AG04449 (cell line): Measurements from ENCODE around the gene NFIX.
"Not testable (repeated sequence)": the region's sequence is repeated elsewhere in the genome, so short reads cannot be mapped to it uniquely, and the experiment has no call there.

Source experiments
- CTCF ChIA-PET: fragments of 350-600 bp; formaldehyde crosslinking; extraction: SDS; loops from one replicate; lab custom pipeline; 2021; ENCODE audit warnings: antibody characterized with exemption; lab: Yijun Ruan, JAX
- POLR2A ChIA-PET: fragments of 400-600, 350-600 bp; formaldehyde crosslinking; extraction: SDS; loops from one replicate; lab custom pipeline; 2020; ENCODE audit warnings: antibody characterized with exemption, inconsistent platforms; lab: Yijun Ruan, JAX
- DNase-seq: peaks from one replicate; pipeline ENCODE4 v3.0.0-alpha.2; 2010; ENCODE audit warnings: low read depth, low spot score
- H3K4me3 ChIP-seq: 2 replicates; pipeline ENCODE4 v1.5.1; 2011; ENCODE audit warnings: low read depth, mild to moderate bottlenecking, control low read depth, low read length
- TF ChIP-seq, protein P1 (sequence below): IDR thresholded peaks from one replicate; pipeline ENCODE4 v1.5.1; 2011; ENCODE audit warnings: mild to moderate bottlenecking, moderate library complexity, low read length, control low read depth, inconsistent platforms; ENCODE audit not compliant: insufficient read depth; ENCODE audit errors: missing control alignments

Gene NFIX

DNA sequence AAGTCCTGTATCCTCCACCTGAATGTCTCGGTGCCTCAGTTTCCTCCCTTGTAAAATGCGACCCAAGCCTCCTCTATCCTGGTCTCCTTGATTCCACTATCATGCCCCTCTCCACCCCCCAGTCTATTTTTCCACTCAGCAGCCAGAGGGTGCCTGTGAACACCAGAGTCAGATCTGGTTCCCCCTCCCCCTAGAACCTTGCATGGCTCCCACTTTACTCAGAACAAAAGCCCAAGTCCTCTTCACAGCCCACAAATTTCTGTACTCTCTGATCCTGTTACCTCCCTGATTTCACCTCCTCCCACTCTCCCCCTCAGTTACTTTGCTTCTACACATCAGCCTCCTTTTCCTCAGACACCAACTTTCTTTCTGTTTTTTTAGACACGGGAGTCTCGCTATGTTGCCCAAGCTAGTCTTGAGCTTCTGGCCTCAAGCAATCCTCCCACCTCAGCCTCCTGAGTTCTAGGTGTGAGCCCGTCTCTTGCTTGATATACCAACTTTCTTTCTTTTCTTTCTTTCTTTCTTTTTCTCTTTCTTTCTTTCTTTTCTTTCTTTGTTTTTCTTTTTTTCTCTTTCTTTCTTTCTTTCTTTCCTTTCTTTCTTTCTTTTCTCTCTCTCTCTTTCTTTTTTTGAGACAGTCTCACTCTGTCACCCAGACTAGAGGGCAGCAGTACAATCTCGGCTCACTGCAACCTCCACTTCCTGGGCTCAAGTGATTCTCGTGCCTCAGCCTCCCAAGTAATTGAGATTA, 25.0 kb upstream of the NFIX start:
- no peak overlapping the region for H3K4me3 ChIP-seq
- no peak for DNase-seq
- CTCF ChIA-PET, result interaction anchor here (5.6 kb wide), 1 partner anchor 122 kb away, joined by 153 read pairs; no protein-coding TSS in a partner anchor
- POLR2A ChIA-PET, result no interaction called here
- TF ChIP-seq, protein P1, sequence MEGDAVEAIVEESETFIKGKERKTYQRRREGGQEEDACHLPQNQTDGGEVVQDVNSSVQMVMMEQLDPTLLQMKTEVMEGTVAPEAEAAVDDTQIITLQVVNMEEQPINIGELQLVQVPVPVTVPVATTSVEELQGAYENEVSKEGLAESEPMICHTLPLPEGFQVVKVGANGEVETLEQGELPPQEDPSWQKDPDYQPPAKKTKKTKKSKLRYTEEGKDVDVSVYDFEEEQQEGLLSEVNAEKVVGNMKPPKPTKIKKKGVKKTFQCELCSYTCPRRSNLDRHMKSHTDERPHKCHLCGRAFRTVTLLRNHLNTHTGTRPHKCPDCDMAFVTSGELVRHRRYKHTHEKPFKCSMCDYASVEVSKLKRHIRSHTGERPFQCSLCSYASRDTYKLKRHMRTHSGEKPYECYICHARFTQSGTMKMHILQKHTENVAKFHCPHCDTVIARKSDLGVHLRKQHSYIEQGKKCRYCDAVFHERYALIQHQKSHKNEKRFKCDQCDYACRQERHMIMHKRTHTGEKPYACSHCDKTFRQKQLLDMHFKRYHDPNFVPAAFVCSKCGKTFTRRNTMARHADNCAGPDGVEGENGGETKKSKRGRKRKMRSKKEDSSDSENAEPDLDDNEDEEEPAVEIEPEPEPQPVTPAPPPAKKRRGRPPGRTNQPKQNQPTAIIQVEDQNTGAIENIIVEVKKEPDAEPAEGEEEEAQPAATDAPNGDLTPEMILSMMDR, result no peak

DNA sequence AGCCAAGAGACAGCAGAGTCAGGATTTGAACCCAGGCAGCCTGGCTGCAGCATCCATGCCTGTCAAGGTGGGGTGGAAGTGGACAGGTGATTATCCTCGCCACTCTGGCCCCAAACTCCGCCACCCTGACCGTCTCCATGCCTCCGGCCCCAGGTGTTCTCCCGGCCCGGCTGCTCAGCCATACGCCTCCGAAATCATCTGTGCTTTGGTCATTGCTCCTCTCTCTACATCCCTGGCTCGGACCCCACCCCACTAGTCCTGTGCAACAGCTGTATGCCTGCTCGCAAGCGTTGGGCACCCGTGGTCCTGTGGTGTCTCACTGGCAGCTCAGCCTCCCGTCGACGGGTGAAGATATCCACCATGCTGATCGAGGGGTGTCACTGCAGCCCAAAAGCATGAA, 22.0 kb upstream of the NFIX start:
- TF ChIP-seq, protein P1, result no peak
- no peak for DNase-seq
- no peak overlapping the region for H3K4me3 ChIP-seq
- ChIA-PET CTCF (interaction anchor here (5.6 to 14.7 kb wide), 3 partner anchors 9 to 114 kb away, joined by 138 to 573 read pairs (median 486); partner anchors contain the start of gene DAND5), POLR2A (no interaction called here)

DNA sequence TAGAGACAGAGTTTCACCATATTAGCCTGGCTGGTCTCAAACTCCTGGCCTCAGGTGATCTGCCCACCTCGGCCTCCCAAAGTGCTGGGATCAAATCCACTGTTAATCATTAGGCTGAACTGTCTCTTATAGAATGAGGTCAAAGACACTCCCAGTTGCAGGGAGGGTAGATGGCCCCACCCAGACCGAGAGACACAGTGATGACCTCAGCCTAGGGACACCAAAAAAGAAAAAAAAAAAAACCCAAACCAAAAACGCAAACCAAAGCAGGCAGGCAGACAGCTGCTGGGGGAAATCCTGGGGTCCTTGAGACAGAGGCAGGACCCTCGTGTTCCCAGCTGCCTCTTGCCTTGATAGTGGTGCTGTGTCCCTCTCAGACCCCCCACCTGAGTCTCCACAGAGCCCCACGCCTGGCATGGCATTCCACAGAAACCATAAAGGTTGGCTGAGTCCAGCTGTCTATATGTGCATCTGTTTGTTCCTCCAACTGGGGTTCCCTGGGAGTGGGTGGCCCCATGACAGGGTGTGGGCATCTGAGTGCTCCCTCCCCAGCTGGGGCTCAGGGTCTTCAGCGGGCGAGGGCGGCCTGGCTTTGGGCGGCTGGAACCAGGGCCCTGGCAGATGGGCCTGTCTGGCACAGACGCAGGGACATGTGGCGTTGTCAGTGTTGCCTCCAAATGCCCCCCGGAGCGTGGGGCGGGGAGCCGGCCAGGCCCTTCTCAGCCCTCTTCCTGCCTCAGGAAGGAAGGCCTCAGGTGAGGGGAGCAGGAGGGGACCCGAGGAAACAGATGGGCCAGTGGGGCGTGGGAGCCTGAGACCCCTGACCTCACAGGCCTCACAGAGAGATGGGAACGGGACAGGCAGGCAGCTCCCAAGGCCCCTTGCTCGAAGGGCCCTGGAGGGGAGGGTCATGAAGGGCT, 20.7 kb upstream of the NFIX start:
- ChIA-PET POLR2A (no interaction called here), CTCF (interaction anchor here (0.7 to 14.7 kb wide), 8 partner anchors 10 to 615 kb away, joined by 3 to 573 read pairs (median 69); partner anchors contain the start of gene DAND5)
- TF ChIP-seq, protein P1, result no peak
- DNase-seq, result no peak
- no peak overlapping the region for H3K4me3 ChIP-seq

DNA sequence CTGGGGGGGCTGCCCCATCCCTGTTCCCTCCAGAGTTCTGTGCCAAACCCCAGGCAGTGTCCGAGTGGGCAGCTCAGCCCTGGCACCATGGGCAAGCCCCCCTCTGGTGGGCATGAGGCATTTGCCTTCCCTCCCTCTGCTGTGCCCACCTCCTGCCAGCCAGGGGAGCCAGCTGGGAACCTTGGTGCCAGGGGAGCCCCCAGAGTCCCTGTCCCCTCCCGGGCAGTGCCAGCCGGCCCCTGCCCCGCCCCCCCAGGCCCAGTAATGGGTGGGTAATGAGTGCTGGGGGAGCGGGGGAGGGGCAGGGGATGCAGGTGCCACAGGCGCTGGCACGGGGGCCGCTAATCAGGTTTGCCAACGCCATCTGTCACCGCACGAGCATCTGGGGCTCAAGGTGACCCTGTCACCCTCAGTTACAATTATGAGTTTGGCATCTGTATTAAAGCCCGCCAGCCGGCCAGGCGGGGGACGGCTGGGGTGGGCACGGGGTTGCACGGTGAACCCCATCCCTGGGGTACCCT, 20.0 kb upstream of the NFIX start:
- TF ChIP-seq, protein P1, result no peak
- ChIA-PET POLR2A (no interaction called here), CTCF (interaction anchor here (0.7 to 14.7 kb wide), 11 partner anchors 11 to 614 kb away, joined by 3 to 573 read pairs (median 8); partner anchors contain the start of genes DAND5 and LYL1)
- DNase-seq, result no peak
- H3K4me3 ChIP-seq, result no peak overlapping the region

DNA sequence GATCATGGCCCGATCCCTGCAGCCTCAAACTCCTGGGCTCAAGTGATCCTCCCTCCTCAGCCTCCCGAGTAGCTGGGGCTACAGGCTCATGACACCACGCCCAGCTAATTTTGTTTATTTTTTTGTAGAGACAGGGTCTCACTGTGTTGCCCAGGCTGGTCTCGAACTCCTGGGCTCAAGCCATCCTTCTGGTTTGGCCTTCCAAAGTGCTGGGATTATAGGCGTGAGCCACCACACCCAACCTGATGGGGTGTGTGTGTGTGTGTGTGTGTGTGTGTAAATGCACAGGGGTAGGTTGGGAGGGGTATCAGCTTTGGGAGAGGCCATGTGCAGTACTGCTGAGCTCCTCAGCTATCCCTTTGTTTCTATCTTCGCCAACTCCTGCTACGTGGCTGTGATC, 19.2 kb upstream of the NFIX start:
- POLR2A ChIA-PET, result interaction anchor here (1.0 kb wide), 1 partner anchor 36 kb away, joined by 3 read pairs; no protein-coding TSS in a partner anchor
- H3K4me3 ChIP-seq, DNase-seq: not testable (repeated sequence)
- CTCF ChIA-PET, result interaction anchor here (0.6 to 14.7 kb wide), 15 partner anchors 12 to 612 kb away, joined by 3 to 573 read pairs (median 10); partner anchors contain the start of genes CACNA1A, DAND5 and LYL1

DNA sequence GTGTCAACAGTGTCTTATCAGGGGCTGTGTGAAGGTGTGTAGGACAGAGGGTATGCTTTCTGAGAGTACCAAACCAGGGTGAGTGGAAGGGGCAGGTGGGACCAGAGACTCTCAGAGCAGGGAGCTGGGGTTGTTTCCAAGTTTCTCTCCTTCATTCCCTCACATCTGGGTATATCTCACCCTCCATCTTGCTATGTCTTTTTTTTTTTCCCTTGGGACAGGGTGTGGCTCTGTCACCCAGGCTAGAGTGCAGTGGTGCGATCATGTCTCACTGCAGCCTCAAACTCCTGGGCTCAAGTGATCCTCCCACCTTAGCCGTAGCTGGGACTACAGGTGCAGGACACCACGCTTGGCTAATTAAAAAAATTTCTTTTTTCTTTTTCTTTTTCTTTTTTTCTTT, 15.3 kb upstream of the NFIX start:
- POLR2A ChIA-PET, result no interaction called here
- TF ChIP-seq, protein P1, result no peak
- no peak overlapping the region for H3K4me3 ChIP-seq
- no peak for DNase-seq
- CTCF ChIA-PET, result interaction anchor here (0.8 to 14.7 kb wide), 9 partner anchors 14 to 285 kb away, joined by 3 to 573 read pairs (median 17); partner anchors contain the start of genes IER2, LYL1 and STX10
